Left colon (tissue), 2 donors: ENCODE data around the gene APOA5. TPM values are rescaled to one million over a fixed set of nuclear protein-coding genes. Genes with fewer than 3 reads are reported as not detected.

Source experiments
- total RNA-seq, 2 donors: library from RNA; stranded (reverse); fragmentation: NEBNext Ultra II Directional; extraction: Animal tissue kit (Norgen Biotek cat#: 25700); gene quantifications; one replicate each; pipeline ENCODE4 v1.2.1, GENCODE V29; 2021
- donor health status: DM: no; HTN: no; CAD: no.
- donor health status: DM: yes; HTN: yes; CAD: no.

Gene APOA5
- total RNA-seq, 2 donors from 2014 or later = not detected

Other genes with a start within 250 kb of the APOA5 start
- 10 to 100 TPM; 14.0 TPM for gene BUD13, start 18.9 kb downstream of the APOA5 start, total RNA-seq
- 10 to 100 TPM; 28.4 to 30.9 TPM for gene ZPR1, start 3.9 kb downstream of the APOA5 start, total RNA-seq
- not detected for gene APOA4, start 31.4 kb upstream of the APOA5 start, total RNA-seq
- gene APOC3, start 38.0 kb upstream of the APOA5 start, total RNA-seq = not detected
- gene APOA1, start 45.7 kb upstream of the APOA5 start, total RNA-seq = not detected